Fibroblast of skin of abdomen (primary cell): ENCODE results near the gene FAM161B.
"Not testable (repeated sequence)": the region's sequence is repeated elsewhere in the genome, so short reads cannot be mapped to it uniquely, and the experiment has no call there.

ENCODE experiments used
- DNase-seq: peaks from one replicate; pipeline ENCODE4 v3.0.0-alpha.2; 2013

The FAM161B gene

GRCh38 chr14:73942180-73942579, 7.7 kb downstream of the FAM161B start:
- DNase-seq: no peak

DNA sequence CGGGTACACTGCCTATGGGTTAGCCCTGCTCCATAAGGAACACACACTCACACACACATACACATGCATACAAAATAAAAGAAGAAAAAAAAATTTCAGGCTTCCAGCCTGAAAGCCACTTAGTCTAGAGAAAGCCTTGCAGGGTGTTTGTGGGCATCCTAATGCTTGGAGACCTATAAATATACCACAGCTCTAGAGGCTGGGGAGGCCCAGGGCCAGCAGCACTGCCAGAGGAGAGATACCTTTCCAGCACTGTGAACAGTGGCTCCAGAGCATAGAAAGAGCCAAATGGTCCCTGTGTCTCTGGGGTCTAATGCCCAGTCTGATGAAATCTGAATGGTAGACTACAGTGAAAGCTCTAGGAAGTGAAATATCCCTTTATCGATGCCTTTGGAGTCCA, 12.9 kb downstream of the FAM161B start:
- DNase-seq: no peak

DNA sequence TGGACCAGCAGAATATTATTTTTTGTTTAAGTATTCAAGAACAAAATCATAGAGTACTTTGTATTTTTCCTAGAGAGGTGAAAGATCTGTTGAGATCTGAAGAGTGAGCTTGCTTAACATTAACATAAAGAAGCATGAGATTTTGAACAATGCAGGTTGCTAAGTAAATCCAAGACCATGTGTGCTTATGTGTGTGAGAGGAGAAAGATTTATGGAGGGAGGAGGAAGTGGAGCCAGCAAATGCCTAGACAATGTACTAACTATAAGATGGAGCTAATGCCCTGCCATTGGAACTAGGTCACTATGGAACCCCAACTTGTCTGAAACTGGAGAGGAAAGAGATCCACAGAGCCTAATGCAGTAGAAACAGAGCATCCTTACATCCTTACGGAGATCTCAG, 13.3 kb downstream of the FAM161B start:
- no peak for DNase-seq

DNA sequence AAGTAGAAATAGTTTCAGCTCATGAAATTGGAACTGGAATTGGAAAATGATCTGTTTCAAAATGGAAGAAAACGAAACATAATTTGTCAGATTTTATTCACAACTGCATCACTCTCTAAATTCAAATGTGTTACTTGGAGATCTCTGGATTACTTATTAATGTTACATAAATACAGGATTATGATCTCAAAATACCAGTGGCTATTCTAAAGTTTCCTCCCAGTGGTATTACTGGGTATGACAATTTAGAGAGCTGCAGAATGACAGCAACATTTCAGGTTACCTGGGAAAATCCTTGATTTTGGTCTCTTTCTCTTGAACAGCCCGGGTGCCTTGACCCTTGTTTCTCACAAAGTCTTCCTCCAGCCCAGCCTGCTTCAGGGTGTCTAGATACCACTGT, 14.2 kb downstream of the FAM161B start:
- no peak for DNase-seq

GRCh38 chr14:73924337-73924736, 25.6 kb downstream of the FAM161B start:
- no peak for DNase-seq

DNA sequence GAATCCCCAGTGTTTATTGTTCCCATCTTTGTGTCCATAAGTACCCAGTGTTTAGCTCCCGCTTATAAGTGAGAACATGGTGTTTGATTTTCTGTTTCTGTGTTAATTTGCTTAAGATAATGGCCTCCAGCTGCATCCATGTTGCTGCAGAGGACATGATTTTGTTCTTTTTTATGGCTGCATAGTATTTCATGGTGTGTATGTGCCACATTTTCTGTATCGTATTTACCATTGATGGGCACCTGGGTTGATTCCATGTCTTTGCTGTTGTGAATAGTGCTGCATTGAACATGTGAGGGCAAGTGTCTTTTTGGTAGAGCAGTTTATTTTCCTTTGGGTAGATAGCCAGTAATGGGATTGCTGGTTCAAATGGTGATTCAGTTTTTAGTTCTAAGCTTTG, 30.4 kb downstream of the FAM161B start:
- not testable (repeated sequence) for DNase-seq

GRCh38 chr14:73916324-73916723, 33.6 kb downstream of the FAM161B start:
- DNase-seq: no peak

DNA sequence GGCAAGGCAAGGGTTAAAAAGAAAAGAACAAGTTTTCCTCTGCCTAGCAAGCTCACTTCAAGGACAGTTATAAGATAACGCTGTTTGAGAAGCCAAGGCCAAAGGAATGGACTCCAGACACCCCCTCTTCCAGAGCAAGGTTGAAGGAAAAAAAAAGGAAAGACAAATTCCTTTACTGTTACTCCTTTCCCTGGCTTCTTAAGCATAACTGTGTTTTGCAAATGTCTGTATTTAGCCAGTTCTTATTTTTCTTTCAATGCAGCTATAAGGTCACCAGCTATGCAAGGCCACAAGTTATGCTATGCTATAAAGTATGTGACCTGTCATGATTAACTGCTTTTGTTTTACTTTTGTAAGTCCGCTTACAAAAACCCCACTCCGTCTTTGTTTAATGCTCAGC, 36.6 kb downstream of the FAM161B start:
- DNase-seq: peak; percentile 5

DNA sequence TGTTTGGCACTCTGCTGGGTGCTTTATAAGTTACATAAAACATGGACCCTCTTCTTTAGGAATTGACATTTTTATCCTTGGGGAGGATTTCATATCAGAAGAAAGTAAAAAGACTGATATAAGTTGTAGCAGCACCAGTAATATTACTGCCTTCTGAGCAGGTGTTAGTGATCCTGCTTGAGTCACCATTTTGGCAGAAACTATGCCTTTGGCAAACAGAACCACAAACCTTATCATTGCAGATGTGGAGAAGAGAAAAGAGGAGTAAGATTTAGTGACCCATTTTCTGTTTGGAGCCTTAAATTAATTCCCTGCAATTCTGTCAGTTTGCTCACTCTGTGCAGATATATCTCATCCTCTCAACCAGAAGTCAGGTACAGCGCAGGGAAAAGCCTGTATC, 40.2 kb downstream of the FAM161B start:
- DNase-seq: no peak

- no peak for DNase-seq
These were observed 46.9 kb downstream of the FAM161B start for GRCh38 chr14:73903028-73903427.

- DNase-seq: no peak
These were observed 53.4 kb downstream of the FAM161B start for GRCh38 chr14:73896521-73896920.

DNA sequence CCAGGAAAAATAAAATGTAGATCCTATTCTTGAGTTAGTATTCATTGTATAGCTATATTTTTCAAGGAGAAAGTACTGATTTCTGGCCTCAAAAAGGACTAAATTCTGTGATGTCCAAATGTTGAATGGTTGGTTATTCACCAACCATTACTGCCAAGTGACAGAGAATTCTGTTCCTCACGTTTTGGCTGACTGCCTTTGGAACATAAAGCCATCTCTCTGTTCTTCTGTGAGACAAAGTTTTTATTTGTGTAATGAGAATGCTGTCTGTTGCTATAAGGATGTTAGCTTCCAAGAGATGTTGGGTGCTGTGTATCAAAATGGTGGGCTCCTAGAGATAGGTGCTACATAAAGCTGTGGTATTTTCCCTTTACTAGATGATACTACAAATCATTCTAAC, 54.0 kb downstream of the FAM161B start:
- DNase-seq: no peak

DNA sequence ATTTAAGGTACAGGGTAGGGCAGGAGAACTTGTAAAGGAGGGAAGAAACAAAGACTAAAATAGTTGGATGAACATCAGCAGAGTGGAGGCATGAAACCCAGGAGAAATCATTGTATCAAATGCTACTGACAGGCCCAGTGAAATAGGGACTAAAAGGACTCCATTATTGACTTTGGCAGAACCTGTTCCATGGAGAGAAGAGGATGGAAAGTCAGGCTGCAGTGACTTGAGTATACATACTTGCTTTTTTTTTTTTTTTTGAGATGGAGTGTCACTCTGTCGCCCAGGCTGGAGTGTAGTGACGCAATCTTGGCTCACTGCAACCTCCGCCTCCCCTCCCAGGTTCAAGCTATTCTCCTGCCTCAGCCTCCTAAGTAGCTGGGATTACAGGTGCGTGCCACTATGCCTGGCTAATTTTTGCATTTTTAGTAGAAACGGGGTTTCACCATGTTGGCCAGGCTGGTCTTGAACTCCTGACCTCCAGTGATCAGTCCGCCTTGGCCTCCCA, 55.7 kb downstream of the FAM161B start:
- not testable (repeated sequence) for DNase-seq

DNA sequence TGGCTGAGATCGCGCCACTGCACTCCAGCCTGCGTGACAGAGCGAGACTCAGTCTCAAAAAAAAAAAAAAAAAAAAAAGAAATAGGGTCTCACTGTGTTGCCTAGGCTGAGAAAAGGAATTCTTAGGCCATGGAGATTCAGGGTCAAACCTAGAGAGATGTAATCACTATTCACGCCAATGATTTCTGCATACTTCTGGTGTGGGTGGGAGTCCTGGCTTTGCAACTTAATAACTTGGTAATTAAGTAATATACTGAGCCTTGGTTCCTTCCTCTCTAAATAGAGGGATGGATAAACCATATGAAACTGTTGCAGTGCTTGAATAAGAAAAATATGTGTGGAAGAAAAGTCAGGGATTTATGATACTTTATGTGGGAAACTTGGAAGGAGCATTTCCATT, 60.5 kb downstream of the FAM161B start:
- no peak for DNase-seq

DNA sequence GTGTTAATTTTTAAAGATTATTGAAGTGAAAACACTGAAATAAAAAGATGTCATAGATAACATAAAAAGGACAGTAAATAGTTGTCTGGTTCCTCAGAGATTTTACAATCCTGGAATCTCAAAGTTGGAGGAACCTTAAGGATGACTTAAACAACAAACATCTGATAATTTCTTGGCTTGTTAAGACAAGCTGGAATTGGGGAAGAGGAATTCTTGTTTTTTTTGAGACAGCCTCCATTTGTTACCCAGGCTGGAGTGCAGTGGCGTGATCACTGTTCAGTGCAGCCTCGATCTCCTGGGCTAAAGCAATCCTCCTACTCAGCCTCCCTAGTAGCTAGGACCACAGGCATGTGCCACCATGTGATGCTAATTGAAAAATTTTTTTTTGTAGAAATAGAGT, 60.9 kb downstream of the FAM161B start:
- peak; percentile 30 for DNase-seq

DNA sequence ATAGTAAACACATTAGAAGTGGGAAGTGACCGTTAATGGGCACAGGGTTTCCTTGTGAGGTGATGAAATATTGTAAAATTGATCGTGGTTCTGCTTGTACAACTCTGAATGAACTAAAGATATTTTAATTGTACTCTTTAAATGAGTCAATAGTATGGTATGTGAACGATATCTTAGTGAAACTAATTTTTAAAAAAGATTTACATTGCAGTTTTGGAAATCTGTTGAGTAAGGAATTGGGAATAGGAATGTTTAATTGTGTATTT, 61.5 kb downstream of the FAM161B start:
- DNase-seq: peak; percentile 26

GRCh38 chr14:73887694-73888459, 62.0 kb downstream of the FAM161B start:
- DNase-seq: no peak

GRCh38 chr14:73887318-73887616, 62.6 kb downstream of the FAM161B start:
- DNase-seq: no peak

DNA sequence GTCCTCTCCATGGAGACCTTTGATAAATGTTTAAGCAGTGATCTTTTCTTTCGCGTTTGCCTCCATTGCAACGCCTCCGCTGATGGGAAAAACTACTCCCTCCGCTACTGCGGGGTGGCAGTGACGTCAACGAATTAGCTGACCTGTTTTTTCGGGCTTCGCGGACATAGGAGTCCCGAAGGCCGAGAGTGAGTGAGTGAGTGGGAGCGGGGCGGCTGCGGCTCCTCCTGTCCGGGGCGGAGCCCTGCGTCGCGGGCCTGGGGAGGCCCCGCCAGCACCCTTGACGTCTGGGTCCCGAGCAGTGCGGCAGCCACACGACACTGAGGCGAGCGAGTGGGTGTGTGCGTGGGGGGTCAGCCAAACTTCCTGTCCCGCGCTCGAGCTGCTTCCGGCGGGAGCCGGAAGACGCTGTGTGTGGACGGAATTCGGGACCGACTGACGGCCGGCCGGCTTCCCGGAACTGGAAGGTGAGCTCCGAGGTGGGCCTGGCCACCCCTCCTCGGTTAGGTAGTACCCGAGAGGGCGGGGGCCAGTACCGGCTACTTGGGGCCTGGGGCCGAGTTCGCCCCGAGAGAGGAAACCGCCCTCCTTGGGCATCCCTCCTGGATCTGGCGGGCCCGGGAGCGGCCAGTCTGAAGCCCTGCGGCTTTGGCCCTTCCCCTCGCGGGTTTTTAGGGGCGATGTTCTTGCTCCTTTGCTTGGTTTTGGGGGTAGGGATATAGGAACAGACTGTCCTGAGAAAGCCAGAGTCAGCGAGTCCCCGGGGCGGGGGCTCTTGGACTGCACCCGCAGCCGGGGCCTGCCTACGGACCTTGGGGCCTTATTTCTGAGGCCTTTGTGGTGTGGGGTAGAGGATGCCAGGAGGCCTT, 63.2 kb downstream of the FAM161B start, which contains the start of gene ZNF410:
Gene ZNF410 (plus strand): TSS at position 411 of the 869 bp plus-strand sequence. CDS start 5,317 bp downstream, outside the sequence.
- DNase-seq: peak; percentile 98

DNA sequence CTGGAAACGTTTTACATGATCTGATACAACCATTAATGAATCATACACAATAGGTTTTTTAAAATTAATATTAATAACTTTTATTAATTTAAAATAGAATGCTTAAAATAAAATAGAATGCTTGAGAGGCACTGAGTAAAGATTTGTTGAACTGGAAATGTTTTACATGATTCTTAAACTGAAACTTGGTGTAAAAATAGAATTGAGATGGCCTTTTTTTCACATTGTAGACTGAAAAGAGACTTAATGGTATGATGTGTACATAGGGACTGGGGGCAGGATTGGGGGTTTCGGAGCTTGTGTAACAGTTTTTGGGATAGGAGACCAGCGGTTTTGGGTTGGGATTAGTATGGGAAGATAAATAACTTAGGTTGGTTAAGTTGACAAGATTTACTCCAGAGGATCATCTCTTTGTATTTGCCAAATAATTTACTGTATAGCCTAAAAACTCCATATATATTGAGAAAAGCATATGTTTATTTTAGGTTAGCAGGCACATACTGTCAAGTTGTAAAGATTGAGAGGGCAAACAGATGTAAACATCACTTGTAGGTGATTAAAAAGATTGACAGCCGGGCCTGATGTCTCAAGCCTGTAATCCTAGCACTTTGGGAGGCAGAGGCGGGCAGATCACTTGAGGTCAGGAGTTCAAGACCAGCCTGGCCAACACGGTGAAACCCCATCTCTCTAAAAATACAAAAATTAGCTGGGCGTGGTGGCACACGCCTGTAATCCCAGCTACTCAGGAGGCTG, 65.3 kb downstream of the FAM161B start:
- no peak for DNase-seq
